Left lung (tissue), 10 donors: ENCODE results near the gene MFNG. TPM values are rescaled to one million over a fixed set of nuclear protein-coding genes. Genes with fewer than 3 reads are reported as not detected.

ENCODE experiments used
- ATAC-seq: fragments of 200-7000 bp; cut with Tn5 transposase; one replicate; pipeline ENCODE4 v1.9.1; 2020; ENCODE audit warnings: moderate library complexity
- DNase-seq, 4 donors: peaks; one replicate each; pipeline ENCODE4 v3.0.0-alpha.2; 2013 to 2020
- H3K27ac ChIP-seq, 2 donors: fragments of 200-600 bp; sonication (generic) in 1 of 2; one replicate each; pipeline versions ENCODE4 v1.5.0 to v1.8.0; 2020 to 2021
- H3K27me3 ChIP-seq, 2 donors: fragments of 200-600 bp; sonication (generic) in 1 of 2; one replicate each; pipeline versions ENCODE4 v1.5.0 to v1.8.0; 2020 to 2021
- H3K36me3 ChIP-seq, 2 donors: fragments of 200-600 bp; sonication (generic) in 1 of 2; one replicate each; pipeline versions ENCODE4 v1.5.0 to v1.8.0; 2020 to 2021
- H3K4me1 ChIP-seq, 2 donors: fragments of 200-600 bp; one replicate each; pipeline ENCODE4 v1.8.0; 2021
- H3K4me3 ChIP-seq, 2 donors: fragments of 200-600 bp; sonication (generic) in 1 of 2; one replicate each; pipeline versions ENCODE4 v1.5.0 to v1.8.0; 2020 to 2021; ENCODE audit warnings: mild to moderate bottlenecking in 1 of 2
- H3K9me3 ChIP-seq, 2 donors: fragments of 200-600 bp; sonication (generic) in 1 of 2; one replicate each; pipeline versions ENCODE4 v1.5.0 to v1.8.0; 2020 to 2021
- intact Hi-C, 2 donors: fragments of 100-400 bp; cut with DNase I; formaldehyde crosslinking; loops; one replicate each; pipeline versions ENCODE4 v1.11.2 to v1.14.2; 2022
- polyA plus RNA-seq, 6 donors: library from polyadenylated mRNA; unstranded; fragments of 120-200 nt; gene quantifications; one replicate each; pipeline ENCODE4 v1.2.1, GENCODE V29; 2013; ENCODE audit not compliant: insufficient read length in 6 of 6
- total RNA-seq, 2 donors: library from RNA; stranded (reverse); fragmentation: NEBNext Ultra II Directional; extraction: Animal tissue kit (Norgen Biotek cat#: 25700); gene quantifications; one replicate each; pipeline ENCODE4 v1.2.1, GENCODE V29; 2021
- TF ChIP-seq, protein P1 (sequence below), 2 donors: fragments of 200-600 bp; sonication (generic) in 1 of 2; IDR thresholded peaks; one replicate each; pipeline versions ENCODE4 v1.5.0 to v1.8.0; 2021; ENCODE audit warnings: antibody characterized with exemption in 2 of 2
- donor health status: DM: no; HTN: yes; CAD: no.
- donor health status: DM: no; HTN: no; CAD: no.

The MFNG gene
- total and polyA plus RNA-seq, 8 donors = 17.7 to 46.4 (median 22.3) TPM

DNA sequence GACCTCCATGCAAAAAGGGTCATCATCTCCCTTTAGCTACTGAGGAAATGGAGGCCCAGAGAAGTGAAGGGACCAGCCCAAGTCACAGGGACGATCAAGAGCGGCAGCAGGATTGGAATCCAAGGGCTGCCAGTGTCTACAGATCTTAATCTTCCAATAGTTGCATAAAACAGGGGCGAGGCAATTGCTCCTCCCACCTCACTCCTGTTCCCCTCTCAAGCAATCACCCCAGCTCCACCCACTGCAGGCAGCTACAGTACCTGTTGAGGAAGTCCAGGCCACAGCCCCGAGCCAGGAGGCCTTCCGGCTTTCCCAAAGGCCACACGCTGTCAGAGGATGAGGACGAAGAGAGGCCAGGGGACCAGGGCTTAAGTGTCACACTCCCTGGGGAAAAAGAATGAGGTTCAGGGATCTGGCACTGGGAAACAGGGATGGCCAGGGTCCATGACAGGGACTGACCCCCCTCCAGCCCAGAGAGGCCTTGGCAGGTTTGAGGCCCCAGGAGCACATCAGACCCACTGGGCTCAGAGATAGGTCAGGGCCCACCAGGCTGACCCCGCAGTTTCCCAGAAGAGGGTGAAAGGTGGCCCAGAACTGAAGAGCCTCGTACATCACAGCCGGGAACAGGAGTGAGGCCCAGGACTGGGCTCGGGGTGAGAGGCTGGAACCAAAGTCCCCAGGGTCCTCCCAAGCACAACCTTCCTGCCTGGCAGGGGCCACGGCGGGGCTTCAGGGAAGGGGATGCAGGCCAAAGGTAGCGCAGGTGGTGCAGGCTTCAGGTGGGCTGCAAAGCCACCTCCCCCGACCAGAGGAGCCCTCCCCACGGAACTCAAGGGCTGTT is 16.4 kb upstream of the MFNG start:
- Histone ChIP-seq H3K27ac (peak overlapping the region; percentile 72 to 81), H3K4me1 (peaks cover 21 to 46% of the 10 kb centered on the region in 2 donors), H3K9me3 (no peaks in the 10 kb centered on the region), H3K36me3 (no peaks in the 10 kb centered on the region), H3K4me3 (no peak overlapping the region), H3K27me3 (no peaks in the 10 kb centered on the region)
- DNase-seq (peak in 2 of 4 donors; percentile 58 to 86), ATAC-seq (peak; percentile 83)
- TF ChIP-seq, protein P1, sequence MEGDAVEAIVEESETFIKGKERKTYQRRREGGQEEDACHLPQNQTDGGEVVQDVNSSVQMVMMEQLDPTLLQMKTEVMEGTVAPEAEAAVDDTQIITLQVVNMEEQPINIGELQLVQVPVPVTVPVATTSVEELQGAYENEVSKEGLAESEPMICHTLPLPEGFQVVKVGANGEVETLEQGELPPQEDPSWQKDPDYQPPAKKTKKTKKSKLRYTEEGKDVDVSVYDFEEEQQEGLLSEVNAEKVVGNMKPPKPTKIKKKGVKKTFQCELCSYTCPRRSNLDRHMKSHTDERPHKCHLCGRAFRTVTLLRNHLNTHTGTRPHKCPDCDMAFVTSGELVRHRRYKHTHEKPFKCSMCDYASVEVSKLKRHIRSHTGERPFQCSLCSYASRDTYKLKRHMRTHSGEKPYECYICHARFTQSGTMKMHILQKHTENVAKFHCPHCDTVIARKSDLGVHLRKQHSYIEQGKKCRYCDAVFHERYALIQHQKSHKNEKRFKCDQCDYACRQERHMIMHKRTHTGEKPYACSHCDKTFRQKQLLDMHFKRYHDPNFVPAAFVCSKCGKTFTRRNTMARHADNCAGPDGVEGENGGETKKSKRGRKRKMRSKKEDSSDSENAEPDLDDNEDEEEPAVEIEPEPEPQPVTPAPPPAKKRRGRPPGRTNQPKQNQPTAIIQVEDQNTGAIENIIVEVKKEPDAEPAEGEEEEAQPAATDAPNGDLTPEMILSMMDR (IDR thresholded peaks at IDR 0.05) = no peak
- intact Hi-C loops = no loop called here

DNA sequence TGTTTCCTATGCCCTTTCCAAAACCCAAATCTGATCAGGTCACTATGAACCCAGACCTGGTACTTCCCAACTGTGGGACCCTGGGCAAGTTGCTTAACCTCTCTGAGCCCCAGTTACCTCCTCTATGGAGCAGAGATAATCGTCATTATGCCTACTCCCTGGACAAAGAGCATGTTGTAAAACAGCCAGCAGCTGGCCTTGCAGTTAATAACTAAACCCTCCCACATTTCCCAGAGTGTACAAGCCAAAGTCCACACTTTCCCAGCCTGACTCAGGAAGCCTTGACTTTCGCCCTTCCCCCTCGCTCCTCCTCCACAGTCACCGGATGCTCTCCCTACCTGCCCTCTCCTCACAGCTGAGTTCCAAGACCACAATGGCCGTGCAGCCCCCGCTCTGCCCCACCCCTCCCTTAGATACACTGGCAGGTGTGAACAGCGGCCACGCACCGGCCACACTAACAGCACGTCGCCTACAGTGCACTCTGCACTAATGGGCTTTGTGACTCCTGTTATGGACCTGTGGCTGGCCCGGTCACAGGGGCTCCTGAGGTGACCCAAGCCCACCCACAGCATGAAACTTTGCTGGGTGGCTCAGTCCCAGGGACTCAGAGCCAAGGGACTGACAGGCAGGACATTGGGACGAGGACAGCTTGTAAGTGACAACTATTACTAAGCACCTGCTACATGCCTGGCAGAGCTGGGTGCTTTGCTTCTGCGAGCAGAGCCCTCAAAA is 15.6 kb upstream of the MFNG start:
- TF ChIP-seq, protein P1 (IDR thresholded peaks at IDR 0.05) = no peak
- no peaks in the 10 kb centered on the region for H3K36me3 ChIP-seq
- H3K27me3 ChIP-seq = no peaks in the 10 kb centered on the region
- H3K4me3 ChIP-seq = no peak overlapping the region
- peaks cover 21 to 46% of the 10 kb centered on the region in 2 donors for H3K4me1 ChIP-seq
- ATAC-seq (peak; percentile 87), DNase-seq (peak in 3 of 4 donors; percentile 69 to 89 (median 82))
- peak overlapping the region; percentile 72 to 81 for H3K27ac ChIP-seq
- intact Hi-C loops = no loop called here
- no peaks in the 10 kb centered on the region for H3K9me3 ChIP-seq

DNA sequence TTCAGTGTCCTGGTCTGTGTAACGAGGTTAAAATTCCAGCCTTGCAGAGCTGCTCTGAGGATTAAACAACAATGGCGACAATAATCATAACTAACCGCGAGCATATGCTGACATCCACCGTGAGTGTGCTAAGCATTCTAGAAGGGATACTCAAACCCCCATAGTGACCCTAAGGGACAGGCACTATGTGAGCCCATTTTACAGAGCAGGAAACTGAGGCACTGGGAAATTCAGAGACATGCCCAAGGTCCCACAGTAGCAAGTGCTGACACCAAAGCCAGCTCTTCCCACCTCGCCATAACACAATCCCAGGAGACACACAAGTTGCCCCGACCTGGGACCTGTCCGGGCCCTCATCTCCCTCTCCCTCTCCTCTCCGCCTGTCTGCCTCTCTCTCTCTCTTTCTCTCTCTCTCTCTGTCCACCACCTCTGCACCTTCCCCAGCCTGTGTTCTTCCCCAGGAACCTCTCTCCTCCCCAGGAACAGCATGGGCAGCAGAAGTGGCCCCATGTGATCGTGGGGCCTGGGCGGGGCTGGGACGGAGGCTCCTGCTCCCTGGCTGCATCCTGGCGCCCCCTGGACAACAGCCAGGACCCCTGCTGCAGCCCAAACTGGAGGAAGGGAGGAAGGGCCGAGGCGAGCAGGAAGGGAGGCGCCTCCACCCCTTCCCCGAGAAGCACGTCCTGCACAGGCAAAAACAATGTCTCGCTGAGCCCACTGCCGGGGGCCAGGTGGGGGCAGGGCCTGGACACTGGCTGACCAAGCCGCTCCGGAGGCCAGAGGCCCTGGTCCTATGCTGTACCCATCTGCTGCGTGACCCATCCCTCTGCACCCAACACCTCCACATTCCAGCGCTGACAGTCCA is 14.8 kb upstream of the MFNG start:
- Histone ChIP-seq H3K27me3 (no peaks in the 10 kb centered on the region), H3K9me3 (no peaks in the 10 kb centered on the region), H3K4me1 (peaks cover 21 to 46% of the 10 kb centered on the region in 2 donors), H3K27ac (peak overlapping the region; percentile 72 to 81), H3K4me3 (no peak overlapping the region), H3K36me3 (peaks cover 0 to 3% of the 10 kb centered on the region in 2 donors)
- DNase-seq (peak in 1 of 4 donors; percentile 45), ATAC-seq (peak; percentile 21)
- TF ChIP-seq, protein P1 (IDR thresholded peaks at IDR 0.05) = no peak
- intact Hi-C loops = no loop called here

- no peaks in the 10 kb centered on the region for H3K27me3 ChIP-seq
- H3K4me3 ChIP-seq = no peak overlapping the region
- no peak for ATAC-seq
- peaks cover 0 to 8% of the 10 kb centered on the region in 2 donors for H3K36me3 ChIP-seq
- intact Hi-C loops = no loop called here
- no peaks in the 10 kb centered on the region for H3K9me3 ChIP-seq
- TF ChIP-seq, protein P1 (IDR thresholded peaks at IDR 0.05) = no peak
- peak overlapping the region in 1 of 2 donors; percentile 72 for H3K27ac ChIP-seq
- DNase-seq = no peak
- peaks cover 21 to 46% of the 10 kb centered on the region in 2 donors for H3K4me1 ChIP-seq
These were observed 13.8 kb upstream of the MFNG start for GRCh38 chr22:37499789-37500540.
